D721Med (cell line): Measurements from ENCODE around the gene ERLIN1.

Source experiments
- DNase-seq: peaks from one replicate; pipeline ENCODE4 v3.0.0; 2011; ENCODE audit warnings: low spot score; ENCODE audit not compliant: insufficient read length
- FAIRE-seq: peaks from 2 replicates; lab custom pipeline; 2011; peaks lifted over from hg19 to GRCh38; lab: Jason Lieb, UNC
- TF ChIP-seq, protein P1 (sequence below): IDR thresholded peaks from 2 replicates; pipeline ENCODE4 v1.5.1; 2012; ENCODE audit warnings: mild to moderate bottlenecking, control low read depth; ENCODE audit not compliant: insufficient read depth; ENCODE audit errors: missing control alignments

ERLIN1 gene

DNA sequence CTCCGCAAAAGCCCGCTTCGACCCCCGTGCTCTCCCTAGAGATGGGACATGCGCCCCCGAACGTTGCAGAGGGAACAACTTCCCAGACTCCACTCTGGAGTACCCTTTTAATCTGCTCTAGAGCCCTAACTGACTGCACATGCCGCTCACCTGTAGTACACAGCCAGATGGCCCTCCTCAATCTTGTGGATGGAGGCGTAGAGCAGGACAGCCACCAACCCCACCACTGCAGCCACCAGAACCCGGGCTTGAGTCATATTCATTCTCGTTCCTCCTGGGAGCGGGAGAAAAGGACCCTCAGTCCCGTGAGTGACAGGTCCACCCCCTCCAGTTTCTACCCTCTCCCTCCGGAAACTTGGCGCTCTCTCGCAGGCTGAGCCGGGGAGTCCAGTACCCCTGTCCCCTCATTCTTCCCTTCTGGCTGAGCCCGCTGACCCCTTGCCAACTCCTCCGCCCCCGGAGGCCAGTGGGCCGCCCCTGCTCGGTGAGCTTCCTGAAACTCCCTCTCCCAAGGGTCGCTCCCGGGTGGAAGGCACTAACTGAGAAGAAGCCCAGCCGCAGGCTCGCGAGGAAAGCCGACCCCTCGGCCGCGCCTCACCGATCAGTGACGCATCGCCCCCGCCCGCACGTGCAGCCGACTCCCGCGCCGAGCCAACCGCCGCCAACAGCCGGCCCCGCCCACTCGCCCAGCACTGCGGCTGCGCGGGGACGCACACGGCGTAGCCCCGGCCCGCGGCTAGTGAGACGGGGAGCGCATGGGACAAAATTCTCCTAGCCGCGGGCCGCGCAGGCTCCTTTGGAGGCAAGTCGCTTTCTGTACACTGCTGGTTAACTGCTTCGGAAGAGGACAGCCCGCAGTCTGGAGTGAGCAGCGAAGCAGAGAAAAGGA lies at the start of gene ERLIN1:
ERLIN1 (minus strand) TSS at position 666 of the 889 bp plus-strand sequence; CDS start at position 263, 403 bp downstream.
- TF ChIP-seq, protein P1, sequence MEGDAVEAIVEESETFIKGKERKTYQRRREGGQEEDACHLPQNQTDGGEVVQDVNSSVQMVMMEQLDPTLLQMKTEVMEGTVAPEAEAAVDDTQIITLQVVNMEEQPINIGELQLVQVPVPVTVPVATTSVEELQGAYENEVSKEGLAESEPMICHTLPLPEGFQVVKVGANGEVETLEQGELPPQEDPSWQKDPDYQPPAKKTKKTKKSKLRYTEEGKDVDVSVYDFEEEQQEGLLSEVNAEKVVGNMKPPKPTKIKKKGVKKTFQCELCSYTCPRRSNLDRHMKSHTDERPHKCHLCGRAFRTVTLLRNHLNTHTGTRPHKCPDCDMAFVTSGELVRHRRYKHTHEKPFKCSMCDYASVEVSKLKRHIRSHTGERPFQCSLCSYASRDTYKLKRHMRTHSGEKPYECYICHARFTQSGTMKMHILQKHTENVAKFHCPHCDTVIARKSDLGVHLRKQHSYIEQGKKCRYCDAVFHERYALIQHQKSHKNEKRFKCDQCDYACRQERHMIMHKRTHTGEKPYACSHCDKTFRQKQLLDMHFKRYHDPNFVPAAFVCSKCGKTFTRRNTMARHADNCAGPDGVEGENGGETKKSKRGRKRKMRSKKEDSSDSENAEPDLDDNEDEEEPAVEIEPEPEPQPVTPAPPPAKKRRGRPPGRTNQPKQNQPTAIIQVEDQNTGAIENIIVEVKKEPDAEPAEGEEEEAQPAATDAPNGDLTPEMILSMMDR = no peak
- peak; percentile 53 for DNase-seq
- no peak for FAIRE-seq

DNA sequence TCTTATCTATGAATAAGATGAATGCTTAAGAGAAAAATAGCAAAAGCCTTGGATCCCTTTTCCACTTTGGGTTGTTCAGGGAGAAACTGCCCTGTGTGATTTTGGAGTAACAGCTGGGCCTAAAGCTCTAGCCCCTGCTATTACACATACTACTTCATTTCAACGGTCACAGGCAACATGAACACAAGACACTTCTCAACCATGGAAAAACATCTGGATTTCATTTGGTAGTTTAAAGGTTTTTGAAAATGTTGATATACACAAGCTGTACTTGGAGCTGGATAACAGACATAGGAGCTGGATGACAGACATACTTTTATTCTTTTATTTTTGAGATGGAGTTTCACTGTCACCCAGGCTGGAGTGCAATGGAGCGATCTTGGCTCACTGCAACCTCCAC lies 46.3 kb upstream of the ERLIN1 start:
- FAIRE-seq = no peak

DNA sequence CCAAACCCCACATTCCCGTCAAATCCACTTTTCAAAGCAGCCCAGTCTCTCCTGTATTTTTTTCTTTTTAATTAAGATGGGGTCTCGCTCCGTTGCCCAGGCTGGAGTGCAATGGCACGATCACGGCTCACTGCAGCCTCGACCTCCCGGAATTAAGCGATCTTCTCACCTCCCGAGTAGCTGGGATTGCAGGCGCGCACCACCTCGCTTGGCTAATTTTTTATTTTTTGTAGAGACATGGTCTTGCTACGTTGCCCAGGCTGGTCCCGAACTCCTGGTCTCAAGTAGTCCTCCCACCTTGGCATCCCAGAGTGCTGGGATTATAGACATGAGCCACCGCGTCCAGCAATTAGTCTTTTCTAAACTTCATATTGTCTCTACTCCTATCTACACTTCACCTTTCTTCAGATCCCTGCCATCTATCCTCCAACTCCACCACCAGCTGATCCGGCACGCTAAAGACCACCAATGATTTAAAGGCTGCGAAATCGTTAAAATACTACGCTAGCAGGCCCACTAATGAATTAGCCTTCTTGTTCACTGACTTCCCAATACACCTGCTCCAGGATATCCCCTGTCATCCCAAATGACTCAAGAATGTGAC lies 44.1 kb upstream of the ERLIN1 start:
- DNase-seq (no peak), FAIRE-seq (no peak)
- TF ChIP-seq, protein P1 = no peak

More for the DNA sequence above, 46.3 kb upstream of the ERLIN1 start:
- DNase-seq = no peak
- TF ChIP-seq, protein P1 = no peak

DNA sequence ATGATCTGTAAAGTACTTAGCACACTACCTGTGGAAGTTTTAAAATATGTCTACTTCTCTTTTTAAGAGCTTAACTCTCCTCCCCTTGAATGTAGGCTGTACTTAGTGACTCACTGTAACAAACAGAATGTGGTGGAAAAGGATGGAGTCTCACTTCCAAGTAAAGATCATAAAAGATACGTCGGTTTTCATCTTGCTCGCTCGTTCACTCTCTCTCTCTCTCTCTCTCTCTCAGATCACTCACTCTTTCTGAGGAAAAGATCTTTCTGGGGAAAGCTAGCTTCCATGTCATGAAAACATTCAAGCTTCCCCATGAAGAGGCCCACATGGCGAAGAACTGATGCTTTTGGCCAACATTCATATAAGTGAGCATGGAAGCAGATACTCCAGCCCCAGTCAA lies 38.0 kb upstream of the ERLIN1 start:
- DNase-seq = no peak

DNA sequence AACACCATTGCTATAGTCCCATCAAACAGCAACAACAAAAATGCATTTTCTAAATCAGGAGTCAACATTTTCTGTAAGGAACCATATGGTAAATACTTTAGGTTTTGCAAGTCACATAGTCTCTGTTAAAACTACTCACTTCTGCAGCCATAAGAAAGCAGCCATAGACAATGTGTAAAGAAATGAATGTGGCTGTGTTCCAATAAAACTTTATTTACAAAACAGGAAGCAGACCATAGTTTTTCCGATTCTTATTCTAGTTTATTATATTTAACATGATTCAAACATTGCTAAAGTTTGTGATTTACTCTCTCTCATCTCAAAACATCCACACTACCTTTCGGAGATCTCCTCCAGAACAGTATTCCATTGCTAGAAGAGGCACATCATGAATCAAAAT lies 36.7 kb upstream of the ERLIN1 start:
- TF ChIP-seq, protein P1 = no peak
- FAIRE-seq = peak; percentile 53
- no peak for DNase-seq

More for the DNA sequence above, 38.0 kb upstream of the ERLIN1 start:
- TF ChIP-seq, protein P1 = no peak
- no peak for FAIRE-seq

DNA sequence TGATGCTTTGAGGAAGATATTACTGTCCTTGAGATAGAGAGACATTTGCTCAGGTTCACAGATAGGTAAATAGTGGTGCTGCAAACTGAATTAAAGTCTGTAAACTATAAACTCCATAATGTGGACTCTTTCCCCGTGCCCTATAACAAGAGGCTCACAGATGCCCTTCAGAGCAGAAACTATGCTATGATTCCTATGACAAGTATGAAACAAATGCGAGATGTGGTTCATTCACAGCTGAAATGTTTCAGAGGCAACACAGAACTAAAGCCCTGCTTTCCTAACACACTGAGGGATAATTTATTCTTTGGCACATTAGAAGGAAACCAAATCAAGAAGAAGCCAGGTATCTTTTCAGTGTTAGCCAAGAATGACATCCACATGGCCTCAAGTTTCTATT lies 30.2 kb upstream of the ERLIN1 start:
- TF ChIP-seq, protein P1 = no peak
- FAIRE-seq = no peak
- DNase-seq = no peak
